ENCODE measurements around the gene HDDC3.

DNA sequence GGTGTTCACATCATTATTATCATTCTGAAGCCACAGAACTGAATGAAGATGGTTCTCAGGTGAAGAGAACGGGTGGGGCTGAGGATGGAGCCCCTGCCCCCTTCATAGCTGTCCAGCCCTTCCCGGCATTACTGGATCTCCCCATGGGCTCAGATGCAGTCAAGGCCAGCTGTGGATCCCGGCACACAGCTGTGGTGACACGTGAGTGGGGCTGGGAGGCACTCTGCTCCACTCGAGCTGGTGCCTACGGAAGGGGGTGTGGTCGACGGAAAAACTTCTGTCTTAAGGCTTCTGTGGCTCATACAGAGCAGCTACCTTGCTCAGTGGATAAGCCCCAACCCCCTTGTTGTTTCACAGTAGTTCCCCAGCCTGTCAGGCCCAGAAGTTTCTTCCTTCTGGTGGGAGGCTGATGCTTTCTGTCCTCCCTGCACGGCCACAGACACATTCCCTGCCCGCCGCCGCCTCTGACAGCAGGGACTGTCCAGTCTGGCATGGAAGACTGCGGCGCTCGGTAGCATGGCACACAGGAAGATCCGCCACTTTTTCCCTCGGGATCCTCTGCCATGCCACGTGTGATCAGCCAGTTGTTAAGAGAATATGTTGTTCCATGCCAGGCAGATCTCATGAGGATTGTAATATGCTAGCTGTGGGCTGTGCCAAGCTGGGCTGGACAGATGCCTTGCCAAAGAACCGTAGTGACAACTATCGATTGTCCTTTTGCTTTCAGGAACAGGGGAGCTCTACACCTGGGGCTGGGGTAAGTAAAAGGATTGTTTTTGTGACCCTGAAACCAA lies 28.1 kb upstream of the HDDC3 start:
- TF ChIP-seq EZH2 (IDR thresholded peaks at IDR 0.05; ENCODE audit: insufficient read depth, poor library complexity, severe bottlenecking) = no peak
- TF ChIP-seq EZH2phosphoT487 (IDR thresholded peaks at IDR 0.05; ENCODE audit: insufficient read depth, low read depth) = no peak
